GM19372 (cell line): ENCODE measurements around the gene OLR1.

Experiments
- ATAC-seq: cut with Tn5 transposase; IDR thresholded peaks from one replicate; pipeline ENCODE4 v1.9.1; 2021; ENCODE audit warnings: mild to moderate bottlenecking, low read depth, moderate library complexity; ENCODE audit not compliant: unreplicated experiment

OLR1 gene

GRCh38 chr12:10154145-10154496 is 17.8 kb downstream of the OLR1 start:
- no peak for ATAC-seq

GRCh38 chr12:10153271-10154144 is 18.4 kb downstream of the OLR1 start:
- ATAC-seq: peak; percentile 52

- no peak for ATAC-seq
Measured at GRCh38 chr12:10151621-10152020, 20.3 kb downstream of the OLR1 start.

DNA sequence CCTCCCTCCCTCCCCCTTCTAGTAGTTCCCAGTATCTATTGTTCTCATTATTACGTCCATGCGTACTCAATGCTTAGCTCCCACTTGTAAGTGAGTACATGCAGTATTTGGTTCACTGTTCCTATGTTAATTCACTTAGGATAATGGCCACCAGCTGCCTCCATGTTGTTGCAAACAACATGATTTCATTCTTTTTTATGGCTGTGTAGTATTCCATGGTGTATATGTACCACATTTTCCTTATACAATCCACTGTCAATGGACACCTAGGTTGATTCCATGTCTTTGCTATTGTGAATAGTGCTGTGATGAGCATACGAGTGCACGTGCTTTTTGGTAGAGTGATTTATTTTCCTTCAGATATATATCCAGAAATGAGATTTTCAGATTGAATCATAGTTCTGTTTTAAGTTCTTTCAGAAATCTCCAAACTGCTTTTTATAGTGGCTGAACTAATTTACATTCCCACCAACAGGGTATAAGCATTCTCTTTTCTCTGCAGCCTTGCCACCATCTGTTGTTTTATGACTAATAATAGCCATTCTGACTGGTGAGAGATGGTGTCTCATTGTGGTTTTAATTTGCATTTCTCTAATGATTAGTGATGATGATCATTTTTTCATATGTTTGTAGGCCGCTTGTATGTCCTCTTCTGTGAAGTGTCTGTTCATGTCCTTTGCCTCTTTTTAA is 24.1 kb downstream of the OLR1 start:
- ATAC-seq: no peak

DNA sequence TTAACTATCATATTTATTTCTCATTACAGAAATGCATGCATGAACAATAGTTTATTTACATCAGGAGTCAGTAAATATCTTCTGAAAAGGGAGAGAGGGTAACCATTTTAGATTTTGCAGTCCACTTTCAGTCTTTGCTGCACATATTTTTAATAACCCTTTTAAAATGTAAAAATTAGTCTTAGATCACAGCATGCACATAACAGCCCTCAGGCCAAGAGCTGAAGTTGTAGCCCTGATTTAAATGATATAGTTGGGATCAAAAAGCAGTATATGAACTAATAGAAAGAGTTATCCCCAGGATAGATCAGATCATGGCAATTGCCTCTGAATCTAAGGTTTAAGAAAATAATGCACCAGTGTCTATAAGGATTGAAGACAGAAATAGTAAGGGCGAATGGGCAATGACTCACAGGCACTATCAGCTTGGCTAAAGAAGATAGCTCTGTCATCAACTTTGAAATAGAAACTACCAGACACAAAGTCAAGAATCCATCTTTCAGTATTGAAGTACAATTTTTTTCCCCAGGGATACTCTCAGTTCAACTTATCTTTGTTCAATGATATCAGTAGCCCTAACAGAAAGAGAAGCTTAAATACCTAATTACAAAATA is 28.8 kb downstream of the OLR1 start:
- ATAC-seq: no peak

GRCh38 chr12:10140001-10140400 is 31.9 kb downstream of the OLR1 start:
- ATAC-seq: no peak

- no peak for ATAC-seq
Measured at GRCh38 chr12:10136637-10137205, 35.2 kb downstream of the OLR1 start.

DNA sequence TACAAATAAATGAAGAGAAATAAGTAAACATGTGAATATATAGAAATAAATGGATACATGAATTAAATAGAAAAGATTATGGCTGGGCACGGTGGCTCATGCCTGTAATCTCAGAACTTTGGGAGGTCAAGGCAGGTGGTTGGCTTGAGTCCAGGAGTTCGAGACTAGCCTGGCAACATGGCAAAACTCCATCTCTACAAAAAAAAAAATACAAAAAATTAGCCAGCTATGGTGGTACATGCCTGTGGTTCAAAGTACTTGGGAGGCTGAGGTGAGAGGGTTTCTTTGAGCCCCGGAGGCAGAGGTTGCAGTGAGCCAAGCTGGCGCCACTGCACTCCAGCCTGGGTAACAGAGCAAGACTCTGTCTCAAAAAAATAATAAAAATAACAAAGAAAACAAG is 36.8 kb downstream of the OLR1 start:
- ATAC-seq: no peak

GRCh38 chr12:10132850-10133370 is 39.0 kb downstream of the OLR1 start:
- ATAC-seq: no peak

DNA sequence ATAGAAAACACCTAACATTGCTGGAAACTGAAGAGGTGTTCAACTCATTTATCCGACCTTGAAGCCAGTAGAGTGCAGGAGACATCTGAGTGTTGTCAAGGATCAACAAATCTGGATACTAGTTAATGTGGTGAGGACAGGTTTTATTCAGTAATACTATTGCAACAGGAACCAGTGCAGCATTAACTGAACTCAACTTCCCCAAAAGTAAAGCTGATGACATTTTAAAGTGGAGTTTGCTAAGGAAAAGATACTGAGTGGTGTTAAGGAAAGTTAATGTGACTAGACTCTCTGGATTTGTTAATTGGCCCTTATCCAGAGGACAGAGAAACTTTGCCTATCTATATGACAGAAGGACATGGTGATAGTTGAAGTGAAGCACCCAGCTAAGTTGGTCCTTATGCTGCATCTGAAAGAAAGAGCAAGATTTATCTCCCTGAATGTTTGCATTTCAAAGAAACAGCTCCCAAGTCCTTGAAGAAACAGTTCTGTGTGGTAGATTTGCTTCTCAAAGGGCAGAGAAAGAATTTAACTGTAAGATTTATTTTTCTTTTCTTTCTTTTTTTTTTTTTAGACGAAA is 40.7 kb downstream of the OLR1 start:
- no peak for ATAC-seq

DNA sequence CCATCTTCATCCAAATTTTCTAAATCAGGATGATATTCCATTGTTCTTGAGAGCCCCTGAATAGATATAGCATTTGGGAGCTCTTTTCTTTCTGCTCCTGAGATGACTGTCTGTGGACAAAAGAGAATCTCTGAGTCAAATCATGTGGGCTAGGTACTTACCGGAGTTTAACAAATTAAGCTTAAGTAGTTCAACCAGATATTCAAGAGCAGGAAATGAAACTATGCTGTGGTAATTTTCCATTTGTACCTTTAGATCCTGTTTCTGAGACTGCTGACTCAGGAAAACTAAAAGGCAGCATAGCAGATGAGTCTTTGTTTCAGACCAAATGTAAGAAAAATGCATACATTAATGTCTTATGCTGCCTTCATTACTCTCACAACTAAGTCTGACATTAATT is 41.9 kb downstream of the OLR1 start, which contains the start of gene CLEC7A:
Gene CLEC7A (minus strand): TSS at position 158 of the 400 bp plus-strand sequence. CDS start 117 bp downstream, at position 41.
- ATAC-seq: peak; percentile 94

- no peak for ATAC-seq
Measured at GRCh38 chr12:10128687-10129086, 43.2 kb downstream of the OLR1 start.

DNA sequence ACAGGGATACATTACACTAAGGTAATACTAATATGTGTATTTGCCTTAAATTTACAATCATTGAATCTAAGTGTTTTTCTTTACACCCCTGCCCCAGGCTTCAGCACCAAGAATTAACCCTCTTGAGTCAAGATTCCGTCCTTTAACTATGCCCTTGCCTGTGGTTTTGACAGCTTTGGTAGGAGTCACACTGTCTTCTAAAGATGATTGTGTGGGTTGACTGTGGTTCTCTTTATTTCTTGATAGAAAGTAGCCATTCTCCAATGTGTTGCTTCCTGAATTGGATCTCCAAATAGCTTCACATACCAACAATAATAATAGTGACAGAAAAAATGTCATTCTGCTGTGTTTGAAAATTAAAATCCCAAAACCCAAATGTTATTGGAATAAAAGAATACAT is 45.5 kb downstream of the OLR1 start:
- no peak for ATAC-seq

DNA sequence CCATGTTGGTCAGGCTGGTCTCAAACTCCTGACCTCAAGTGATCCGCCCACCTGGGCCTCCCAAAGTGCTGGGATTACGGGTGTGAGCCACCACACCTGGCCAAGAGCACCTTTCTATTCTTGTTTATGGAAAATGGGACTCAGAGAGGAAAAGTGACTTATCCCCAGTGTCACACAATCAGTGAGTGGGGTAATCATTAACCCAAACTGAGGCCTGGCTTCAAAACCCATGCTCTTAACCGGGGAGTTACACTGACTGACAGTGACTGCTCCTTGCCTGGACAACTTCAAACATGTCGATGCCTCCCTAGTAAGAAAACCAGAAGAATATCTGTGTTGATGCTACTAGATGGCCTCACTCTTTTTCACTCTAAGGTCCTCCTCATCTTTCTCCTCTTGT is 49.2 kb downstream of the OLR1 start:
- ATAC-seq: no peak

- ATAC-seq: no peak
Measured at GRCh38 chr12:10121278-10121677, 50.7 kb downstream of the OLR1 start.

- no peak for ATAC-seq
Measured at GRCh38 chr12:10119066-10119465, 52.9 kb downstream of the OLR1 start.

DNA sequence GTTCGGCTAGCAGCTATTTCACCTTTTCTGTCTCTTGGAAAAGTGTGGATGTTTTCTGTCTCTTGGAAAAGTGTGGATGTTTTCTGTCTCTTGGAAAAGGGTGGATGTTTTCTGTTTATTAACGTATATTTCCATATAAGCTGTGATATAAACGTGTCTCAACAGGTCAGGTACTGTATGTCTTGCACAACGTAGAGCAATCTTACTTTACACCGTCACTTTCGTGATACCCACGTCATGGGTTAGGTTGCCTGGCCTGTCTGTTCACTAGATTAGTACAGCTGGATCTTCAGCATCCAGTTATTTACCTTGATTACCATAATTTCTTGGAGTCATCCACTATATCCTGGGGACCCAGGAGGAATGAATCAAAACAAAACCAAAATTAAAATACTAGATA is 56.0 kb downstream of the OLR1 start:
- ATAC-seq: no peak

- ATAC-seq: no peak
Measured at GRCh38 chr12:10115311-10115710, 56.6 kb downstream of the OLR1 start.

- no peak for ATAC-seq
Measured at GRCh38 chr12:10113920-10114319, 58.0 kb downstream of the OLR1 start.

DNA sequence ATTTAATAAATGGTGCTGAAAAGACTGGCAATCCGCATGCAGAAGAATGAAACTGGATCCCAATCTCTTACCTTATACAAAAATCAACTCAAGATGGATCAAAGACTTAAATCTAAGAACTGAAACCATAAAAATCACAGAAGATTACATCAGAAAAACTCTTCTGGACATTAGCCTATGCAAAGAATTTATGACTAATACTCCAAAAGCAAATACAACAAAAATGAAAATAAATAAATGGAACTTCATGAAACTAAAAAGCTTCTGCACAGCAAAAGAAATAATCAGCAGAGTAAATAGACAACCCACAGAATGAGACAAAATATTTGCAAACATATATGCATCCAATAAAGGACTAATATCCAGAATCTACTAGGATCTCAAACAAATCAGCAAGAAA is 58.9 kb downstream of the OLR1 start:
- ATAC-seq: no peak

- ATAC-seq: no peak
Measured at GRCh38 chr12:10111451-10111850, 60.5 kb downstream of the OLR1 start.
